SIG-M5 (cell line): Measurements from ENCODE around the gene EPM2A.
"Not testable (repeated sequence)": the region's sequence is repeated elsewhere in the genome, so short reads cannot be mapped to it uniquely, and the experiment has no call there.

Experiments
- DNase-seq: peaks from one replicate; lab custom pipeline; 2025; lab: John Stamatoyannopoulos, UW

The EPM2A gene

GRCh38 chr6:145729887-145730286 is 5.4 kb downstream of the EPM2A start:
- DNase-seq, result no peak

GRCh38 chr6:145728444-145729385 is 6.6 kb downstream of the EPM2A start:
- DNase-seq, result no peak

- DNase-seq, result no peak
These were observed 7.4 kb downstream of the EPM2A start for GRCh38 chr6:145727817-145728388.

- DNase-seq, result no peak
These were observed 9.8 kb downstream of the EPM2A start for GRCh38 chr6:145725570-145725969.

DNA sequence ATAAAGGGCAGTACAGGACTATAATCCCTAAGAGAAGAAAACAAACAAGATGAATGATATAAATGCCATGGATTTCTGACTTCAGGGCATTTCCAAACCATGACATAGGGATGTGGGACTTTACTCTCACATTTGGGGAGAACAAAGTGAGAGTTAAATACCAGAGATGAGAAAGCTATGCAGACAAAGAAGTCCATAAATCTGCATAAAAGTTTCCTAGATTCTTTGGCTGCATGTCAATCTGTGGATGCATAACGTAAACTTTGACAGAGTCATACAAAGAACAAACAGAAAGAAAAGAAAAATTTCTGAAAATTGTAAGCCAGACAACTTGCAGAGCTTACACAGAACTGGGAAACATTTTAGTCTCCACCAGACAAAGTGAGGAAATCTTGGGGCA is 11.7 kb downstream of the EPM2A start:
- DNase-seq, result no peak

DNA sequence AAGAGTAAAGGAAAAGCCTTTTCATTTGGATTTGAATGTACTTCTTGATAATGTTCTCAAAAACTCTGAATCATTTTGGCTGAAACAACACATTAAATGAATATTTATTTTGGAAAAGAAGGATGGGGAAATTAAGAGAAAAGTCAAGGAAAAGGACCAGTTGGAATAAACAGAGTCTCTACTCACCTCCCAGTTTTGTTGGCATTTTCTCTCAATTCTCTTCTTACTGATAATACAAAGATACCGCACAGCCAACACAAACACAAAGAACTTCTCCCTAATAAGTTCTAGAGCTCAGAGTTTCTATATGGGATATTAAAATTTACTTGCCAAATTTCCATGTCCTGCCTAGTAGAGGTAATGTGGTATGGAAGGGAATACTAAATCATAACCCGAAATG is 13.1 kb downstream of the EPM2A start:
- no peak for DNase-seq

GRCh38 chr6:145721144-145721543 is 14.2 kb downstream of the EPM2A start:
- DNase-seq, result no peak

DNA sequence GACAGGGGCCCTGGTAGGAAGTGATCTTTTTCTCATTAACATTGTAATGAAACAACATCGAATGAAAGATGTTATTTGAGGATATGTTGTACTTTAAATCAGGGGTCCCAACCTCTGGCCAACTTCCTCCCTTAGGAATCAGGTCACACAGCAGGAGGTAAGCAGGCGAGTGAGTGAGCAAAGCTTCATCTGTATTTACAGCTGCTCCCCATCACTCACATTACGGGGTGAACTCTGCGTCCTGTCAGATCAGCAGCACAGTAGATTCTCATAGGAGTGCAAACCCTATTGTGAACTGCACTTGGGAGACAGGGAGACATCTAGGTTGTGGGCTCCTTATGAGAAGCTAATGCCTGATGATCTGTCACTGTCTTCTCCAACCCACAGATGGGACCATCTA is 19.9 kb downstream of the EPM2A start:
- no peak for DNase-seq

DNA sequence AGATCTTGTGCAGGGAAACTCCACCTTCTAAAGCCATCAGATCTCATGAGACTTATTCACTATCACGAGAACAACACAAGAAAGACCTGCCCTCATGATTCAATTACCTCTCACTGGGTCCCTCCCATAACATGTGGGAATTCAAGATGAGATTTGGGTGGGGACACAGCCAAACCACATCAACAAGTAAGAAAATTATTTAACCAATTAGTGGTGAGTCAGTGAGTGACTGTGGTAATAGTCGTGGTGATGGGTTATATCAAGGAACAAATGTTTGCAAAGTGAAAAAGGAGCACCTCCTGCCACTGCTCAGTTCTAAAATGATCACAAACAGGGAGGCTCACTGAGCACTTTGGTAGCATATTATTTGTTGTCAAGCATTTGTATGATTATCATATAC is 20.6 kb downstream of the EPM2A start:
- DNase-seq, result no peak

DNA sequence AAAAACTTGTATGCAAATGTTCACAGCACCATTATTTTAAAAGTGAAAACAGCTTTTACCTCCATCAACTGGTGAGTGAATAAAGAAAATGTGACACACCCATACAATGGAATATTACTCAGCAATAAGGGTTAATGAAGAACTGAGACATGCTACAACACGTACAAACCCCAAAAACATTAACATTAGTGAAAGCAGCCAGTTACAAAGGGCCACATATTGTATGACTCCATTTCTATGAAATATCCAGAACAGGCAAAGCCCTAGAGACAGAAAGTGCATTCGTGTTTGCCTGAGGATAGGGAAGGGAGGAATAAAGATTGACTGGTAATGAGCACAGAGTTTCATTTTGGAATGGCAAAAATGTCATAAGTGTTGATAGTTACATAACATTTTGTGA is 21.5 kb downstream of the EPM2A start:
- DNase-seq, result no peak

GRCh38 chr6:145711372-145711771 is 23.9 kb downstream of the EPM2A start:
- no peak for DNase-seq

DNA sequence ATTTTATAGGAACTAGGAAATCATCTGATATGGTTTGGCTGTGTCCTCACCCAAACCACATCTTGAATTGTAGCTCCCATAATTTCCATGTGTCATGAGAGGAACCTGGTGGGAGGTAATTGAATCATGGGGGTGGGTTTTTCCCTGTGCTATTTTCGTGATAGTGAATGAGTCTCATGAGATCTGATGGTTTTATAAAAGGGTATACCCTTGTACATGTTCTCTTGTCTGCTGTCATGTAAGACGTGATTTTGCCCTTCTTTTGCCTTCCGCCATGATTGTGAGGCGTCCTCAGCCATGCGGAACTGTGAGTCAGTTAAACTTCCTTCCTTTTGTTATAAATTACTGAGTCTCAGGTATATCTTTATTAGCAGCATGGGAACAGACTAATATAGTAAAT is 27.9 kb downstream of the EPM2A start:
- DNase-seq, result no peak

GRCh38 chr6:145705561-145705960 is 29.8 kb downstream of the EPM2A start:
- no peak for DNase-seq

DNA sequence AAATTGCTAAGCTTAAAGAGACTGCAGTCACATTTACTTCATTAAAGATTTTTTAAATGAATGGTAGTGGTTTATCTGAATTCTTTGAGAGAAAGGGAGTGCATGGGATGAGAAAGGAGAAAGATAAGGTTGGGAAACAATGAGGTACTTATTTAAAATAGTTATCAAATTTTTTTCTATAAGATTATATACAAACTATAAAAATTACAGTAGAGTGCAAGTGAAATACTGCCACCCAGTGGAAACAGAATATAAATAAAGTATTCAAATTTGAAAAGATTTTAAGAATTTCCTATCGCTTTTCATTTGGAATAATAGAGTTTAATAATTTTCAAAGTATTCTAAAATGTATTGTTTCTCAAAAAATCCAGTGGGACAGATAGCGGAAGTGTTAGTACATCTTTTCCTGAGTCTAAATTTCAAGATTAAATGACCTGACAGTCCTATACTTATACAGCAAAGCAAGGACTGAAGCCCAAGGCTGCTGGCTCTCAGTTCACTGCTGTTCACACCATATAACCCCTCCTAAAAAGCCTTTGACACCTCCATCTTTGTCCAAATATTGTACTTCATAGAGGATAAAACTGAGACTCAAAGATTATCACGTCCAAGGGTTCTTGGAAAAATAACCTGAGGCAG is 31.1 kb downstream of the EPM2A start:
- DNase-seq, result no peak

DNA sequence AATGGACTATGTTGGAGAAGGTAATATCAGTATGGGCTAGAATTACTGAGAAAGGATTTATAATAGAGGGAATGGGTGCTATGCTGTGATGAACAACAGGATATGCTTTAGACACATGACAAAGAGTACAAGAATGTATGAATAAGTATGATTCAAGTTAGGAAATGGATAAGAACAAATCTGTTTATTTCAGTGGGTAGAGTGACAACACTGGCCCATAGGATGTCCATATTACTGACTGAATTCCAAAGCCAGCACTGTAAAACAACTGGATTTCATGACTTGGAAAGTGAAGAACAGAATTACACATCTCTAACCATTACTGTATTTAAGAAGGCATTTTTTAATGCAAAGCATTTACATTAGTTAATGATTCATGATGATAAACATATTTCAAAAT is 35.9 kb downstream of the EPM2A start:
- DNase-seq, result no peak

DNA sequence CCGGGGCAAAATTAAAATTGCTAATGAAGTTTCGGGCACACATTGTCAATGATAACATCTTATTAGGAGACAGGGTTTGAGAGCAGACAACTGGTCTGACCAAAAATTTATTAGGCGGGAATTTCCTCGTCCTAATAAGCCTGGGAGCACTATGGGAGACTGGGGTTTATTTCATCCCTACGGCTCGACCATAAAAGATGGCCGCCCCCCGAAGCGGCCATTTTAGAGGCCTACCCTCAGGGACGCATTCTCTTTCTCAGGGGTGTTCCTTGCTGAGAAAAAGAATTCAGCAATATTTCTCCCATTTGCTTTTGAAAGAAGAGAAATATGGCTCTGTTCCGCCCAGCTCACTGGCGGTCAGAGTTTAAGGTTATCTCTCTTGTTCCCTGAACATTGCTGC is 37.9 kb downstream of the EPM2A start:
- not testable (repeated sequence) for DNase-seq

- DNase-seq, result no peak
These were observed 41.1 kb downstream of the EPM2A start for GRCh38 chr6:145694083-145694737.

- DNase-seq, result no peak
These were observed 44.4 kb downstream of the EPM2A start for GRCh38 chr6:145690969-145691368.

DNA sequence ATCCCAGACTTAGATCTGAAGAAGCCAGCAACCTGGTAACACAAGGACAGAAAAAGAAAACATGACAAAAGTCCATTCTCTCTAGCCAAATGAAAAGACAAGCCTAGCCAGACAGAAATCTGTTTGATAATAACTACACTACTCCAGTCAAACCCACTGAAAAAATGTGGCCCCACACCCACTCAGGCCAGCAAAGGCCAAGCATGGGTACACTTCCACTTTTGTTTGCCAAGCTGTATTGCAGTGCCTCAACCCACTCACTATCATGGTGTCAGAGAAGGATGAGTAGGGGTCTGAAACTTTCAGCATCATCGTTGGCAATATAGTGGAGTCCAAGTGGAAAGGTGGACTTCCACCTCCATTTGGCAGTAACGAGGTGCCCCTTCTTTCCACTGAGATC is 45.8 kb downstream of the EPM2A start:
- no peak for DNase-seq

DNA sequence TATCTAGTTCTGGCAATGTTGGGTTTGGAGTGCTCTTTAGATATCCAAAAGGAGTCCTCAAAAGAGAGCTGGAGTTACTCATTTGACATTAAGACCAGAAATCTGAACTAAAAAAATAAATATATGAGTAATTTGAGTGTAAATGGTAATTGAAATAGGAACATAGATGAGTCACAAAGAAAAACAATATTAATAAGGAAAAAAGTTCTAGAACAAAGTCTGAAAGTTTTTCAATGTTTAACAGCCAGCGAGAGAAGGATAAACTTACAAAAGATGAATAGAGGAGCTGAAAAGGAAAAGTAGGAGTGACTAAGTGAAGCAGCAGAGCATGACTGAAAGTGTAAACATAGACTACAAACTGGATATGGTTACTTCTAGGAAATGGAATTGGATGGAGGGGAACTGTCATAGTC is 46.8 kb downstream of the EPM2A start:
- no peak for DNase-seq

- DNase-seq, result no peak
These were observed 49.4 kb downstream of the EPM2A start for GRCh38 chr6:145685932-145686331.

DNA sequence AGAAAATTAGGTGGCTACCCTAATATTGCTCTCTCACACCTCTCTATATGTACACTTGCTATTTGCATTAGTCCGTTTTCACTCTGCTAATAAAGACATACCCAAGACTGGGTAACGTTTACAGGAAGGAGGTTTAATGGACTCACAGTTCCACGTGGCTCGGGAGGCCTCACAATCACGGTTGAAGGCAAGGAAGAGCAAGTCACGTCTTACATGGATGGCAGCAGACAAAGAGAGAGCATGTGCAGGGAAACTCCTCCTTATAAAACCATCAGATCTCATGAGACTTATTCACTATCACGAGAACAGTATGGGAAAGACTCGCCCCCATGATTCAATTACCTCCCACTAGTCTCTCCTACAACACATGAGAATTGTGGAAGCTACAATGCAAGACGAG is 53.4 kb downstream of the EPM2A start:
- no peak for DNase-seq

GRCh38 chr6:145673504-145673903 is 61.8 kb downstream of the EPM2A start:
- no peak for DNase-seq
